Measurements from ENCODE around the gene UMAD1.

- TF ChIP-seq, protein P1, sequence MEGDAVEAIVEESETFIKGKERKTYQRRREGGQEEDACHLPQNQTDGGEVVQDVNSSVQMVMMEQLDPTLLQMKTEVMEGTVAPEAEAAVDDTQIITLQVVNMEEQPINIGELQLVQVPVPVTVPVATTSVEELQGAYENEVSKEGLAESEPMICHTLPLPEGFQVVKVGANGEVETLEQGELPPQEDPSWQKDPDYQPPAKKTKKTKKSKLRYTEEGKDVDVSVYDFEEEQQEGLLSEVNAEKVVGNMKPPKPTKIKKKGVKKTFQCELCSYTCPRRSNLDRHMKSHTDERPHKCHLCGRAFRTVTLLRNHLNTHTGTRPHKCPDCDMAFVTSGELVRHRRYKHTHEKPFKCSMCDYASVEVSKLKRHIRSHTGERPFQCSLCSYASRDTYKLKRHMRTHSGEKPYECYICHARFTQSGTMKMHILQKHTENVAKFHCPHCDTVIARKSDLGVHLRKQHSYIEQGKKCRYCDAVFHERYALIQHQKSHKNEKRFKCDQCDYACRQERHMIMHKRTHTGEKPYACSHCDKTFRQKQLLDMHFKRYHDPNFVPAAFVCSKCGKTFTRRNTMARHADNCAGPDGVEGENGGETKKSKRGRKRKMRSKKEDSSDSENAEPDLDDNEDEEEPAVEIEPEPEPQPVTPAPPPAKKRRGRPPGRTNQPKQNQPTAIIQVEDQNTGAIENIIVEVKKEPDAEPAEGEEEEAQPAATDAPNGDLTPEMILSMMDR (IDR thresholded peaks at IDR 0.05), result no peak
- no peak for TF ChIP-seq POLR2A (IDR thresholded peaks at IDR 0.05)
Measured at GRCh38 chr7:7914547-7914946, 274.0 kb downstream of the UMAD1 start.
